Activated CD4-positive, alpha-beta memory T cell treated with anti-CD3 and anti-CD28 coated beads for 36 hours (primary cell): ENCODE measurements around the gene RAET1G. TPM values are rescaled to one million over a fixed set of nuclear protein-coding genes. Genes with fewer than 3 reads are reported as not detected.
"Not testable (repeated sequence)": the region's sequence is repeated elsewhere in the genome, so short reads cannot be mapped to it uniquely, and the experiment has no call there.

Experiments used
- CTCF ChIA-PET: fragments of 350-600 bp; sonication (Branson Sonifier 250); formaldehyde crosslinking; loops from one replicate; lab custom pipeline; 2021; ENCODE audit warnings: antibody characterized with exemption, inconsistent platforms; lab: Charles Lee
- POLR2A ChIA-PET: fragments of 350-600 bp; sonication (Branson Sonifier 250); formaldehyde crosslinking; loops from one replicate; lab custom pipeline; 2021; ENCODE audit warnings: antibody characterized with exemption; lab: Charles Lee
- DNase-seq: peaks from one replicate; pipeline ENCODE4 v3.0.0-alpha.2; 2020
- H3K27ac Mint-ChIP-seq: one replicate; pipeline ENCODE4 v1.8.0; 2021; ENCODE audit warnings: mixed read lengths
- H3K27me3 Mint-ChIP-seq: one replicate; pipeline ENCODE4 v1.8.0; 2021; ENCODE audit warnings: mixed read lengths
- H3K36me3 Mint-ChIP-seq: one replicate; pipeline ENCODE4 v1.8.0; 2021; ENCODE audit warnings: mixed read lengths
- H3K4me1 Mint-ChIP-seq: one replicate; pipeline ENCODE4 v1.8.0; 2021; ENCODE audit warnings: low read depth, mixed read lengths
- H3K4me3 Mint-ChIP-seq: one replicate; pipeline ENCODE4 v1.8.0; 2021; ENCODE audit warnings: mild to moderate bottlenecking, mixed read lengths
- H3K9me3 Mint-ChIP-seq: one replicate; pipeline ENCODE4 v1.8.0; 2021; ENCODE audit warnings: mixed read lengths
- intact Hi-C: fragments of 100-400 bp; cut with micrococcal nuclease; formaldehyde crosslinking; loops from one replicate; pipeline ENCODE4 v1.15.1; 2023
- total RNA-seq, 2 experiments: library from RNA; stranded (reverse); gene quantifications; one replicate each; pipeline ENCODE4 v1.2.3, GENCODE V29; 2021

The RAET1G gene
- total RNA-seq, 2 experiments from 2014 or later: not detected

DNA sequence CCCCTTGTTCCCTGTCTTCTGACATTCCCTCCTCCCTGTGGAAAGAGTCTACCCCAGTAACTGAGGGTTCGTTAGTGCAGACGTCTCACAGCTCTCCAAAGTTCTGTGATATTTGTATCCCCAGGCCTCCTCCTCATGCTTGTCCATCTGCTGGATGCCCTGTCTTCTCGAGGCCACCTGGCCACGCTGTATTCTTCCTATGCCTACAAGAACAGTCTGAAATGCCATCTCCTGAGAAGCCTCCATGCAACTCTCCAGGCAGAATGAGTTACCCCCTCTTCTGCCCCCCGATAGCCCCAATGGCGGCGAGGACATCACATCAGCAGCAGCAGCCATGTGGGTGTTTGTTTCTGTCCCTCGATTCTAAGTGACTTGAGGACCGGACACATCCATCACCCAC, 28.2 kb upstream of the RAET1G start:
- no peak for DNase-seq
- Mint-ChIP-seq H3K9me3 (no peaks in the 10 kb centered on the region), H3K36me3 (no peaks in the 10 kb centered on the region), H3K4me3 (no peak overlapping the region), H3K4me1 (peaks cover 7% of the 10 kb centered on the region), H3K27ac (no peak overlapping the region), H3K27me3 (peaks cover 59% of the 10 kb centered on the region)
- POLR2A ChIA-PET: no interaction called here
- CTCF ChIA-PET: no interaction called here
- intact Hi-C loops: no loop called here

DNA sequence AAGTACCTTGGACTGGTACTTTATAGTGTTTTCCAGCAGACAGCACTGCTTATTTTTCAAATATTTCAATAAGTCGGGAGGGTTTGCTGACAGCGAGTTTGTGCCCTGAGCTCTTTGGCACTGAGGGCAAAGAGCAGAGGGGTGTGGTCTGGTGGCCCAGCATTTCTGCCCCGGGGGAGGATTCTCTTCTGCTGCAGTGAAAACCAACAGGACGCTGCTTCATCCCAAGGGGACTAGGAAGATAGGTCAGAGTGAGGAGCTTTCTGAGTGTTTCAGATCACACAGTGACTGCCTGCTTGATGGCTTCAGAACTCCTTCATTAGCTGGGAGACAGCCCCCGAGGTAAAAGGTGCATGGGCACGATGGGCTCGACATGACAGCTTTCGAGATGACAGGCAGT, 27.5 kb upstream of the RAET1G start:
- ChIA-PET CTCF (no interaction called here), POLR2A (no interaction called here)
- Mint-ChIP-seq H3K9me3 (no peaks in the 10 kb centered on the region), H3K4me3 (no peak overlapping the region), H3K27ac (no peak overlapping the region), H3K27me3 (peaks cover 52% of the 10 kb centered on the region), H3K4me1 (peaks cover 7% of the 10 kb centered on the region), H3K36me3 (no peaks in the 10 kb centered on the region)
- no peak for DNase-seq
- intact Hi-C loops: no loop called here

DNA sequence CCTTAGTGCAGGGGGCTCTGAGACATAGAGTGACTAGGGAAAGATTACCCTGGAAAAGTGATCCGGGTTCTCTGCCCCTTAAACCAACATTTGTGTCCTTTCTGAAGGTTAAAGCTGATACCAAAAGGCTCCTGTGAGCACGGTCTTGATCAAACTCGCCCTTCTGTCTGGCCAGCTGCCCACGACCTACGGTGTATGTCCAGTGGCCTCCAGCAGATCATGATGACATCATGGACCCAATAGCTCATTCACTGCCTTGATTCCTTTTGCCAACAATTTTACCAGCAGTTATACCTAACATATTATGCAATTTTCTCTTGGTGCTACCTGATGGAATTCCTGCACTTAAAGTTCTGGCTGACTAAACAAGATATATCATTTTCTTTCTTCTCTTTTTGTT, 25.7 kb upstream of the RAET1G start:
- POLR2A ChIA-PET: no interaction called here
- no peak overlapping the region for H3K27ac Mint-ChIP-seq
- CTCF ChIA-PET: interaction anchor here (1.3 kb wide), 1 partner anchor 68 kb away, joined by 4 read pairs; no protein-coding TSS in a partner anchor
- no peak overlapping the region for H3K4me3 Mint-ChIP-seq
- no peaks in the 10 kb centered on the region for H3K9me3 Mint-ChIP-seq
- peaks cover 45% of the 10 kb centered on the region for H3K27me3 Mint-ChIP-seq
- H3K4me1 Mint-ChIP-seq: peaks cover 3% of the 10 kb centered on the region
- no peak for DNase-seq
- intact Hi-C loops: no loop called here
- H3K36me3 Mint-ChIP-seq: no peaks in the 10 kb centered on the region

DNA sequence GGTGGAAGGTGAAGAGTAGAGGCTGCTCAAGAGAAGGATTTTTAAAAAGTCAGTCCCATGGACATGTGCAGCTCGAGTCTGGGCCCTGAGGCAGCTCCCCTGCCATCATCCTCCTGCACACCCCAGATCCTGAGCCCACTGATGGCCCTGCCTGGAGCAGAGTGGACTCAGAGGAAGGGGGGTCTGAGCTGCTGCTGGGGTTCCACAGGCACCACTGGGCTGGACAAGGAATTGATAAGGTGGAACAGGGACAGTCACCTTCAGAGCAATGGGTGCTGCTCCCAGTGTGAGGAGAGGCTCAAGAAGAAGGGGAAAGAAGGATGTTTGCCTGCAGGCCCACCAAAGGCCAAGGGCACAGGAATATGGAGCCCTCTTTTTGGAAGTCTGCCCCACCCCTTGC, 25.1 kb upstream of the RAET1G start:
- CTCF ChIA-PET: interaction anchor here (1.3 kb wide), 1 partner anchor 69 kb away, joined by 4 read pairs; no protein-coding TSS in a partner anchor
- no peaks in the 10 kb centered on the region for H3K9me3 Mint-ChIP-seq
- no peak overlapping the region for H3K27ac Mint-ChIP-seq
- H3K36me3 Mint-ChIP-seq: no peaks in the 10 kb centered on the region
- H3K4me3 Mint-ChIP-seq: no peak overlapping the region
- no peak for DNase-seq
- peaks cover 39% of the 10 kb centered on the region for H3K27me3 Mint-ChIP-seq
- POLR2A ChIA-PET: no interaction called here
- intact Hi-C loops: no loop called here
- H3K4me1 Mint-ChIP-seq: no peaks in the 10 kb centered on the region

DNA sequence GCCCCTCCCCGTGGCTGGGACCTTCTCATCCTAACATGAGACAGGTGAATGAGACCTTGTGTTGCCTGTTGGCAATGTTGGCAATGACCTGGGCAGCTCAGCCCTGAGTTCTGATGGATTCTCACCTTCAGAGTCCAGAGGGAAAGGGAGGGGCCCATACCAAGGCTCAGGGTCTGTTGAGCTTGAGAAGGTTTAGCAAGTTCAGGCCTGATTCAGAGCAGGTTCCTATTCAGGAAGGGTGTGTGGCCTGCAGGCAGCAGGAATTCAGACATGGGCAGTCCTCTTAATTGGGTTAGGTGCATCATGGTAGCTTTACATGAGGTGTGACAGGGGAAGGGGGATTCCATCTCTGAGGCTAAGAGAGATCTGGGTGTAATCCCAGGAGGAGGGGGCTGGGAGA, 24.6 kb upstream of the RAET1G start:
- CTCF ChIA-PET, H3K27ac Mint-ChIP-seq, H3K36me3 Mint-ChIP-seq, H3K4me3 Mint-ChIP-seq, DNase-seq, H3K9me3 Mint-ChIP-seq, intact Hi-C loops, POLR2A ChIA-PET, H3K4me1 Mint-ChIP-seq: not testable (repeated sequence)
- peaks cover 39% of the 10 kb centered on the region for H3K27me3 Mint-ChIP-seq

DNA sequence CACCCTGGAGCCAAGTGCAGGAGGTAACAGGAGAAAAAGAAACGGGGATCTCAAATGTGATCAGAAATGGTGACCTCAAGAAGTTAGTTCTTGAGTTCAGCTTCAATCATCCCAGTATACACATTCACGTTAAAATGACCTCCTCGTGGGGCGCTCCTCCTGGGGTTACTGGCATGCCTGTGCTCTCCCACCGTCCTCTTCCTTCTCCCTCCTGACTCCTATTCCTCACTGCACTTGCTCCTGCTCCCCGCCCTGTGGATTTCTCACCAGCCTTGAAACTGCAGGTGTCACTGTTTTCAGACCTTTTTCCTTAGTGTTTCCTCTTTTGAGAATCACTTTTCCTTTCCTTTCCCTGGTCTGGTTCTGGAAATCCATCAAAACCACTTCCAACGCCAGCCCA, 23.7 kb upstream of the RAET1G start:
- intact Hi-C loops, H3K4me1 Mint-ChIP-seq, H3K27ac Mint-ChIP-seq, DNase-seq, H3K36me3 Mint-ChIP-seq, POLR2A ChIA-PET, CTCF ChIA-PET, H3K4me3 Mint-ChIP-seq, H3K9me3 Mint-ChIP-seq: not testable (repeated sequence)
- peaks cover 33% of the 10 kb centered on the region for H3K27me3 Mint-ChIP-seq

DNA sequence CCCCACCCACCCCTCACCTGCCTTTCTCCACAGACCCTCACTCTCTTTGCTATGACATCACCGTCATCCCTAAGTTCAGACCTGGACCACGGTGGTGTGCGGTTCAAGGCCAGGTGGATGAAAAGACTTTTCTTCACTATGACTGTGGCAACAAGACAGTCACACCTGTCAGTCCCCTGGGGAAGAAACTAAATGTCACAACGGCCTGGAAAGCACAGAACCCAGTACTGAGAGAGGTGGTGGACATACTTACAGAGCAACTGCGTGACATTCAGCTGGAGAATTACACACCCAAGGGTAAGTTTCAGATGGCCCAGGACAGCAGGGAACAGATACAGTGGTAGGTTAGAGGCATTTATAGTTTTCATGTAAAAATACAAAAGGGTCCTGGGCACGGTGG, 22.4 kb upstream of the RAET1G start:
- H3K9me3 Mint-ChIP-seq, H3K4me3 Mint-ChIP-seq, DNase-seq, H3K36me3 Mint-ChIP-seq, POLR2A ChIA-PET, CTCF ChIA-PET, intact Hi-C loops, H3K27ac Mint-ChIP-seq: not testable (repeated sequence)
- peaks cover 29% of the 10 kb centered on the region for H3K27me3 Mint-ChIP-seq
- peaks cover 15% of the 10 kb centered on the region for H3K4me1 Mint-ChIP-seq

DNA sequence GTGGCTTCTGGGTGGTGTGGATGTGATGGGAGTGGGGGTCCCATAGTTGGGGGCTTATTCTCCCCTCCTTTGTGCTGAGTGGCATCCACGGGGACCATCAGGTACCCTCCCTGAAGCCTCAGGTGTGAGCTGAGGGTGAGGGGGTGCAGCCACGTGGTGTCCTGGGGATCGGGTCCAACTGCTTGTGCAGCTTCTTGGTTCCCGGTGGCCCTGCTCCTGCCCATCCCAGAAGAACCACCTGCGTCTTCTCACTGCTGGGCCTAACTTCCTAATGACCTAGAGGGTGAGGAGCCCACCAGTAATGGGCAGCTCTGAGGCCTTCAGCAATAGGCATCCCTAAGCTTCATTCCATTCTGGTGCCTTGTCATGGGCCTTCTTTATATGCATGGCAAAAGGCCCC, 20.4 kb upstream of the RAET1G start:
- intact Hi-C loops: loop anchor here (5.0 kb wide), 1 partner anchor 454 kb away; no protein-coding TSS in a partner anchor
- H3K36me3 Mint-ChIP-seq, H3K4me3 Mint-ChIP-seq, CTCF ChIA-PET, H3K27ac Mint-ChIP-seq, DNase-seq, POLR2A ChIA-PET, H3K9me3 Mint-ChIP-seq: not testable (repeated sequence)
- Mint-ChIP-seq H3K27me3 (peaks cover 38% of the 10 kb centered on the region), H3K4me1 (peaks cover 34% of the 10 kb centered on the region)

DNA sequence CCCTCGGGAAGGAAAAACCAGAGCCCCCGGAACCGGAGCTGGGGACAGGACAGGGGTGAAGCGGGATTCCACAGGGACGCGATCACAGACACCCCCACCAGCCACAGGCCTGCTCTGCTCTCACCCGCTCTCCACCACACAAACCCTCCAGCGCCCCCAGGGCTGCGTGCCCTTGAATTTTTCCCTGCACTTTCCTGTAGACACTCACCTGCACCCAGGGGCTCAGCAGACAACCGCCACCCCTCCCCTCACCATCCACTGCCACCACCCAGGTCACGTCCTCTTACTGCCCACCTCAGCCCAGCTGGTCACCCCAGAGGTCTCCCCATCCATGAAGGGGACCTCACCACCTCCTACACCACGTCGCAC, 19.5 kb upstream of the RAET1G start:
- ChIA-PET POLR2A (no interaction called here), CTCF (interaction anchor here (0.6 kb wide), 1 partner anchor 74 kb away, joined by 4 read pairs; no protein-coding TSS in a partner anchor)
- DNase-seq: no peak
- Mint-ChIP-seq H3K27ac (no peak overlapping the region), H3K4me1 (peaks cover 37% of the 10 kb centered on the region), H3K9me3 (no peaks in the 10 kb centered on the region), H3K36me3 (no peaks in the 10 kb centered on the region), H3K4me3 (peak overlapping the region; percentile 85), H3K27me3 (peaks cover 41% of the 10 kb centered on the region)
- intact Hi-C loops: loop anchor here (5.0 kb wide), 1 partner anchor 455 kb away; no protein-coding TSS in a partner anchor

DNA sequence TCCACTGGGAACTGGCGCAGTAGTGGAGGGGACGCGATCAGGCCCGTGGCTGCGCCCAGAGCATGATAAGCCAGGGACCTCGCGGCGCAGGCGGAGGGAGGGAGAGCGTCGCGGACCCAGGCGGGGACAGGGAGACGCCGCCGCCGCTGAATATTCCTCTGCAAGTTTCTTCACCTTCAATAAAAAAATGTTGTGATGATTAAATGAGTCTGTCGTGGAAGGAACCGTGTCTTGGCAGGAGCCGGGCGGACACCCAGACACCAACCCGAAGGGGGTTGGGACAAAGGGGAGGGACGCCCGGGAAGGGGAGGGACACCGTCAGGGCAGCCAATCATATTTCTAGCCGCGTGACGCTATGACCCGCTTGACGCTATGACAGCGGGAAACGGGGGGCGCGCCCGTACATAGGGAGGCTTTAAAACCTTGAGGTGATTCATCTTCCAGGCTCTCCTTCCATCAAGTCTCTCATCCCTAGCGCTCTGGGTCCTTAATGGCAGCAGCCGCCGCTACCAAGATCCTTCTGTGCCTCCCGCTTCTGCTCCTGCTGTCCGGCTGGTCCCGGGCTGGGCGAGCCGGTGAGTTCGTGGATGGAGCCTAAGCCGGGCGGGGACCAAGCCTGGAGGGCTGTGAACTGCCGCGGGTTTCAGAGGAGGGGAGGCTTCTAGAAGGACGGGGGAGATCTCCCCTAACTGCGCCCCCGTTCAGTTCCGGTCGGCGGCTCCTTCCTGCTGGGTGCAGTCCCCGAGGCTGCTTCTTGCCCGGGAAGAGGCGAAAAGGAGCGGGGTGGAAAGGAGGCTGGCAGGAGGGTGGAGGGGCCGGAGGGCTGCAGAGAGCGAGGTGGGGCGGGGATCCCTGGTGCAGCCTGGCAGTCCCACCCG, 18.9 kb upstream of the RAET1G start, which contains the start of gene ULBP2:
TSS of gene ULBP2 (plus strand) at position 432 of the 878 bp plus-strand sequence. CDS start at position 491, 59 bp downstream.
- ChIA-PET CTCF (interaction anchor here (0.6 to 1.9 kb wide), 2 partner anchors 75 kb away, joined by 4 to 6 read pairs; no protein-coding TSS in a partner anchor), POLR2A (no interaction called here)
- peak within 1 kb of the TSS; percentile 85 for H3K4me3 Mint-ChIP-seq
- no peaks in the 10 kb centered on the region for H3K9me3 Mint-ChIP-seq
- peak; percentile 94 for DNase-seq
- peaks cover 37% of the 10 kb centered on the region for H3K4me1 Mint-ChIP-seq
- no peaks in the 10 kb centered on the region for H3K36me3 Mint-ChIP-seq
- H3K27me3 Mint-ChIP-seq: peaks cover 47% of the 10 kb centered on the region
- H3K27ac Mint-ChIP-seq: peak within 1 kb of the TSS; percentile 75
- intact Hi-C loops: loop anchor here (1.0 to 5.0 kb wide), 2 partner anchors 21 to 455 kb away; partner anchors contain the start of gene ULBP1

DNA sequence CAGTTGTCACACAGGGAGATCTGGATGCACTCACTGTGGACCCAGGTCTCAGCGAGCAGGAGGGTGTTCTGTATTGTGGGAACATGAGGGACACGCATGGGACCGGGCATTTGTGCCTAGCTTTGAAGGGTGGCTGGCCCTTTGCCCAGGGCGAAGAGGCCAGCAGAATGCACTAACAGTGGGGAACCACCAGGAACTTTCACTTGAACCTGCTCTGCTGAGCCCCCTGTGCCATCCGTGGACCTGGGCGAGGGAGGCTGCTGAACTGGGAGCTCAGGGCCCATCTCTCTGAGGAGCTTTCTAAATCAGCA, 17.7 kb upstream of the RAET1G start:
- intact Hi-C loops: loop anchor here (5.0 kb wide), 1 partner anchor 457 kb away; no protein-coding TSS in a partner anchor
- peak overlapping the region; percentile 8 for H3K4me3 Mint-ChIP-seq
- H3K36me3 Mint-ChIP-seq: no peaks in the 10 kb centered on the region
- H3K9me3 Mint-ChIP-seq: no peaks in the 10 kb centered on the region
- ChIA-PET POLR2A (interaction anchor here (1.0 kb wide), 1 partner anchor 204 kb away, joined by 3 read pairs; no protein-coding TSS in a partner anchor), CTCF (interaction anchor here (1.9 kb wide), 1 partner anchor 76 kb away, joined by 6 read pairs; no protein-coding TSS in a partner anchor)
- peaks cover 58% of the 10 kb centered on the region for H3K27me3 Mint-ChIP-seq
- peaks cover 37% of the 10 kb centered on the region for H3K4me1 Mint-ChIP-seq
- H3K27ac Mint-ChIP-seq: no peak overlapping the region
- DNase-seq: peak; percentile 8

DNA sequence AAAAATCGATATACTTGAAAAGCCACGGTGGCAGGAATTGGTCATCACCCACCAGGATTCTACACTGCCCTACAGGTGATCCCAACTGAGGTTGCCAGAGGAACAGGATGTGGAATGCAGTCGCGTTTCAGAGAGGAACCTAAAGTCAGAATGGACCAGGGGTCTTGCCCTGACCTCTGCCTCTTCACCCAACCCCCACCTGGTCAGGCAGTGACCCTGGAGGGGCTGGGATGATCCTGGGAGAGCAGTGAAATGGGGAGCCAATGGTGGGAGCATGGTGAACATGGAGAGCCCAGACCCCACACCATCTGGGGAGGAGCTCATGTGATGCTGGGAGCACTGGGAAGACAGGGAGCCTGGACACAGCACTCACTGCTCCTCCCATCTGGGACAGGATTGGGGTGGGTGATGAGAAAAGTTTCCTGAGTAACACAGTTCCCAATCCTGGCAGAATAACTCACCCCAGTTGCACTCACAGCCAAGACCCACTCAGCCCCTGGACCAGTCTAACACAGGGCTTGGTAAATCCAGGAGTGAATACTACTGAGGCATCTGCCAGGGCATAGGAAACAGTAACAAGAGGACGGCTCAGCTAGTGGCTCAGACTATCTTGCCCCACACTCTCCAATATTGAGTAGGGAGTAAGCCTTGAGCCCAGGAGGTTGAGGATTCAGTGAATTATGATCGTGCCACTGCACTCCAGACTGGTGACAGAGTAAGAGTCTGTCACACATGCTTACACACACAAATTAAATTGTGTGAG, 17.2 kb upstream of the RAET1G start:
- ChIA-PET CTCF (interaction anchor here (1.9 kb wide), 1 partner anchor 77 kb away, joined by 6 read pairs; no protein-coding TSS in a partner anchor), POLR2A (interaction anchor here (1.0 kb wide), 1 partner anchor 205 kb away, joined by 3 read pairs; no protein-coding TSS in a partner anchor)
- H3K9me3 Mint-ChIP-seq: no peaks in the 10 kb centered on the region

More for the DNA sequence above, 17.2 kb upstream of the RAET1G start:
- Mint-ChIP-seq H3K36me3 (no peaks in the 10 kb centered on the region), H3K27ac (no peak overlapping the region), H3K27me3 (peaks cover 62% of the 10 kb centered on the region), H3K4me3 (peak overlapping the region; percentile 8), H3K4me1 (peaks cover 39% of the 10 kb centered on the region)
- no peak for DNase-seq
- intact Hi-C loops: loop anchor here (5.0 kb wide), 1 partner anchor 457 kb away; no protein-coding TSS in a partner anchor
